ENCODE data around the gene ZNF862. TPM values are rescaled to one million over a fixed set of nuclear protein-coding genes. Genes with fewer than 3 reads are reported as not detected.

The ZNF862 gene
- total RNA-seq, 1 experiment from 2014 or later: 3.6 TPM

DNA sequence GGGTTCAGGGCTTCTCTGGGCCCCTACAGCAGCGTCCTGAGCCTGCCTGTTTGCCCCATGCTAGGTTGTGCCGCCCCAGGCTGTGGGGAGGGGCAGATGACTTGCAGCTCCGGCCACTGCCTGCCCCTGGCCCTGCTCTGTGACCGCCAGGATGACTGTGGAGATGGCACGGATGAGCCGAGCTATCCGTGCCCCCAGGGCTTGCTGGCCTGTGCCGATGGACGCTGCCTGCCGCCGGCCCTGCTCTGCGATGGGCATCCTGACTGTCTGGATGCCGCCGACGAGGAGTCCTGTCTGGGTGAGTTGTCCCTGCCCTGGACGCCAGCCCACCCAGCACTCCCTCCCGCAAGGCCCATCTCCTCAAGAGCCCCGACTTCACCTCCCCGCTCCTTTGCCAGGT lies 49.1 kb upstream of the ZNF862 start:
- H3K27me3 Mint-ChIP-seq (ENCODE audit: low read depth): peaks cover 47% of the 10 kb centered on the region

DNA sequence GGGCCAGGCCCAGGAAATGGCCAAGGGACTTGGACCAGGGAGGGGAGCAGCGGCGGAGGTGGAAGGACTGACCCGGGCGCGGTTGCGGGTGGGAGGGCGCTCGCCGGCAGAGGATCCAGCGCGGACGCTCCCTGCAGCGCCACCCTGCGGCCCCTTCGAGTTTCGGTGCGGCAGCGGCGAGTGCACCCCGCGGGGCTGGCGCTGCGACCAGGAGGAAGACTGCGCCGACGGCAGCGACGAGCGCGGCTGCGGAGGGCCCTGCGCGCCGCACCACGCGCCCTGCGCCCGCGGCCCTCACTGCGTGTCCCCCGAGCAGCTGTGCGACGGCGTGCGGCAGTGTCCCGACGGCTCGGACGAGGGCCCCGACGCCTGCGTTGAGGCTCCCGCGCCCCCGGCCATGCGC lies 48.0 kb upstream of the ZNF862 start:
- ChIA-PET POLR2A (no interaction called here), CTCF (interaction anchor here (0.9 to 5.0 kb wide), 26 partner anchors 8 to 165 kb away, joined by 3 to 51 read pairs (median 6); partner anchors contain the start of genes ZNF467 and ZNF862)
- peak overlapping the region; percentile 64 for H3K4me3 Mint-ChIP-seq
- TF ChIP-seq, protein P1, sequence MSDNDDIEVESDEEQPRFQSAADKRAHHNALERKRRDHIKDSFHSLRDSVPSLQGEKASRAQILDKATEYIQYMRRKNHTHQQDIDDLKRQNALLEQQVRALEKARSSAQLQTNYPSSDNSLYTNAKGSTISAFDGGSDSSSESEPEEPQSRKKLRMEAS (CRISPR knock-in tag; IDR thresholded peaks at IDR 0.05): no peak; the same call in 1 of the 2 replicates
- TF ChIP-seq, protein P2, sequence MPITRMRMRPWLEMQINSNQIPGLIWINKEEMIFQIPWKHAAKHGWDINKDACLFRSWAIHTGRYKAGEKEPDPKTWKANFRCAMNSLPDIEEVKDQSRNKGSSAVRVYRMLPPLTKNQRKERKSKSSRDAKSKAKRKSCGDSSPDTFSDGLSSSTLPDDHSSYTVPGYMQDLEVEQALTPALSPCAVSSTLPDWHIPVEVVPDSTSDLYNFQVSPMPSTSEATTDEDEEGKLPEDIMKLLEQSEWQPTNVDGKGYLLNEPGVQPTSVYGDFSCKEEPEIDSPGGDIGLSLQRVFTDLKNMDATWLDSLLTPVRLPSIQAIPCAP (CRISPR knock-in tag; IDR thresholded peaks at IDR 0.05): no peak
- TF ChIP-seq, protein P3, sequence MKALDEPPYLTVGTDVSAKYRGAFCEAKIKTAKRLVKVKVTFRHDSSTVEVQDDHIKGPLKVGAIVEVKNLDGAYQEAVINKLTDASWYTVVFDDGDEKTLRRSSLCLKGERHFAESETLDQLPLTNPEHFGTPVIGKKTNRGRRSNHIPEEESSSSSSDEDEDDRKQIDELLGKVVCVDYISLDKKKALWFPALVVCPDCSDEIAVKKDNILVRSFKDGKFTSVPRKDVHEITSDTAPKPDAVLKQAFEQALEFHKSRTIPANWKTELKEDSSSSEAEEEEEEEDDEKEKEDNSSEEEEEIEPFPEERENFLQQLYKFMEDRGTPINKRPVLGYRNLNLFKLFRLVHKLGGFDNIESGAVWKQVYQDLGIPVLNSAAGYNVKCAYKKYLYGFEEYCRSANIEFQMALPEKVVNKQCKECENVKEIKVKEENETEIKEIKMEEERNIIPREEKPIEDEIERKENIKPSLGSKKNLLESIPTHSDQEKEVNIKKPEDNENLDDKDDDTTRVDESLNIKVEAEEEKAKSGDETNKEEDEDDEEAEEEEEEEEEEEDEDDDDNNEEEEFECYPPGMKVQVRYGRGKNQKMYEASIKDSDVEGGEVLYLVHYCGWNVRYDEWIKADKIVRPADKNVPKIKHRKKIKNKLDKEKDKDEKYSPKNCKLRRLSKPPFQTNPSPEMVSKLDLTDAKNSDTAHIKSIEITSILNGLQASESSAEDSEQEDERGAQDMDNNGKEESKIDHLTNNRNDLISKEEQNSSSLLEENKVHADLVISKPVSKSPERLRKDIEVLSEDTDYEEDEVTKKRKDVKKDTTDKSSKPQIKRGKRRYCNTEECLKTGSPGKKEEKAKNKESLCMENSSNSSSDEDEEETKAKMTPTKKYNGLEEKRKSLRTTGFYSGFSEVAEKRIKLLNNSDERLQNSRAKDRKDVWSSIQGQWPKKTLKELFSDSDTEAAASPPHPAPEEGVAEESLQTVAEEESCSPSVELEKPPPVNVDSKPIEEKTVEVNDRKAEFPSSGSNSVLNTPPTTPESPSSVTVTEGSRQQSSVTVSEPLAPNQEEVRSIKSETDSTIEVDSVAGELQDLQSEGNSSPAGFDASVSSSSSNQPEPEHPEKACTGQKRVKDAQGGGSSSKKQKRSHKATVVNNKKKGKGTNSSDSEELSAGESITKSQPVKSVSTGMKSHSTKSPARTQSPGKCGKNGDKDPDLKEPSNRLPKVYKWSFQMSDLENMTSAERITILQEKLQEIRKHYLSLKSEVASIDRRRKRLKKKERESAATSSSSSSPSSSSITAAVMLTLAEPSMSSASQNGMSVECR (CRISPR knock-in tag; IDR thresholded peaks at IDR 0.05; ENCODE audit: borderline replicate concordance): no peak
- no peak for TF ChIP-seq TP53 (CRISPR knock-in tag; IDR thresholded peaks at IDR 0.05)
- TF ChIP-seq, protein P4, sequence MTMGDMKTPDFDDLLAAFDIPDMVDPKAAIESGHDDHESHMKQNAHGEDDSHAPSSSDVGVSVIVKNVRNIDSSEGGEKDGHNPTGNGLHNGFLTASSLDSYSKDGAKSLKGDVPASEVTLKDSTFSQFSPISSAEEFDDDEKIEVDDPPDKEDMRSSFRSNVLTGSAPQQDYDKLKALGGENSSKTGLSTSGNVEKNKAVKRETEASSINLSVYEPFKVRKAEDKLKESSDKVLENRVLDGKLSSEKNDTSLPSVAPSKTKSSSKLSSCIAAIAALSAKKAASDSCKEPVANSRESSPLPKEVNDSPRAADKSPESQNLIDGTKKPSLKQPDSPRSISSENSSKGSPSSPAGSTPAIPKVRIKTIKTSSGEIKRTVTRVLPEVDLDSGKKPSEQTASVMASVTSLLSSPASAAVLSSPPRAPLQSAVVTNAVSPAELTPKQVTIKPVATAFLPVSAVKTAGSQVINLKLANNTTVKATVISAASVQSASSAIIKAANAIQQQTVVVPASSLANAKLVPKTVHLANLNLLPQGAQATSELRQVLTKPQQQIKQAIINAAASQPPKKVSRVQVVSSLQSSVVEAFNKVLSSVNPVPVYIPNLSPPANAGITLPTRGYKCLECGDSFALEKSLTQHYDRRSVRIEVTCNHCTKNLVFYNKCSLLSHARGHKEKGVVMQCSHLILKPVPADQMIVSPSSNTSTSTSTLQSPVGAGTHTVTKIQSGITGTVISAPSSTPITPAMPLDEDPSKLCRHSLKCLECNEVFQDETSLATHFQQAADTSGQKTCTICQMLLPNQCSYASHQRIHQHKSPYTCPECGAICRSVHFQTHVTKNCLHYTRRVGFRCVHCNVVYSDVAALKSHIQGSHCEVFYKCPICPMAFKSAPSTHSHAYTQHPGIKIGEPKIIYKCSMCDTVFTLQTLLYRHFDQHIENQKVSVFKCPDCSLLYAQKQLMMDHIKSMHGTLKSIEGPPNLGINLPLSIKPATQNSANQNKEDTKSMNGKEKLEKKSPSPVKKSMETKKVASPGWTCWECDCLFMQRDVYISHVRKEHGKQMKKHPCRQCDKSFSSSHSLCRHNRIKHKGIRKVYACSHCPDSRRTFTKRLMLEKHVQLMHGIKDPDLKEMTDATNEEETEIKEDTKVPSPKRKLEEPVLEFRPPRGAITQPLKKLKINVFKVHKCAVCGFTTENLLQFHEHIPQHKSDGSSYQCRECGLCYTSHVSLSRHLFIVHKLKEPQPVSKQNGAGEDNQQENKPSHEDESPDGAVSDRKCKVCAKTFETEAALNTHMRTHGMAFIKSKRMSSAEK (CRISPR knock-in tag; IDR thresholded peaks at IDR 0.05; ENCODE audit: borderline replicate concordance): no peak
- TF ChIP-seq ZNF121 (CRISPR knock-in tag; IDR thresholded peaks at IDR 0.05): peak; percentile 45; the same call in 1 of the 2 replicates
- TF ChIP-seq, protein P5, sequence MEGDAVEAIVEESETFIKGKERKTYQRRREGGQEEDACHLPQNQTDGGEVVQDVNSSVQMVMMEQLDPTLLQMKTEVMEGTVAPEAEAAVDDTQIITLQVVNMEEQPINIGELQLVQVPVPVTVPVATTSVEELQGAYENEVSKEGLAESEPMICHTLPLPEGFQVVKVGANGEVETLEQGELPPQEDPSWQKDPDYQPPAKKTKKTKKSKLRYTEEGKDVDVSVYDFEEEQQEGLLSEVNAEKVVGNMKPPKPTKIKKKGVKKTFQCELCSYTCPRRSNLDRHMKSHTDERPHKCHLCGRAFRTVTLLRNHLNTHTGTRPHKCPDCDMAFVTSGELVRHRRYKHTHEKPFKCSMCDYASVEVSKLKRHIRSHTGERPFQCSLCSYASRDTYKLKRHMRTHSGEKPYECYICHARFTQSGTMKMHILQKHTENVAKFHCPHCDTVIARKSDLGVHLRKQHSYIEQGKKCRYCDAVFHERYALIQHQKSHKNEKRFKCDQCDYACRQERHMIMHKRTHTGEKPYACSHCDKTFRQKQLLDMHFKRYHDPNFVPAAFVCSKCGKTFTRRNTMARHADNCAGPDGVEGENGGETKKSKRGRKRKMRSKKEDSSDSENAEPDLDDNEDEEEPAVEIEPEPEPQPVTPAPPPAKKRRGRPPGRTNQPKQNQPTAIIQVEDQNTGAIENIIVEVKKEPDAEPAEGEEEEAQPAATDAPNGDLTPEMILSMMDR (IDR thresholded peaks at IDR 0.05): peak; percentile 60
- TF ChIP-seq, protein P6, sequence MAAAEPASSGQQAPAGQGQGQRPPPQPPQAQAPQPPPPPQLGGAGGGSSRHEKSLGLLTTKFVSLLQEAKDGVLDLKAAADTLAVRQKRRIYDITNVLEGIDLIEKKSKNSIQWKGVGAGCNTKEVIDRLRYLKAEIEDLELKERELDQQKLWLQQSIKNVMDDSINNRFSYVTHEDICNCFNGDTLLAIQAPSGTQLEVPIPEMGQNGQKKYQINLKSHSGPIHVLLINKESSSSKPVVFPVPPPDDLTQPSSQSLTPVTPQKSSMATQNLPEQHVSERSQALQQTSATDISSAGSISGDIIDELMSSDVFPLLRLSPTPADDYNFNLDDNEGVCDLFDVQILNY (CRISPR knock-in tag; IDR thresholded peaks at IDR 0.05): no peak; the same call in 1 of the 2 replicates
- TF ChIP-seq FOXJ3 (CRISPR knock-in tag; IDR thresholded peaks at IDR 0.05; ENCODE audit: borderline replicate concordance): no peak
- TF ChIP-seq JAZF1 (CRISPR knock-in tag; IDR thresholded peaks at IDR 0.05): no peak
- TF ChIP-seq ESRRA (CRISPR knock-in tag; IDR thresholded peaks at IDR 0.05; ENCODE audit: borderline replicate concordance): peak; percentile 50; the same call in 1 of the 2 replicates
- TF ChIP-seq HMGXB4 (CRISPR knock-in tag; IDR thresholded peaks at IDR 0.05): peak; percentile 66; the same call in 1 of the 2 replicates
- 0 out of 2 replicates have a peak, but pooled peaks have one; percentile 25 for TF ChIP-seq ZNF263 (CRISPR knock-in tag; IDR thresholded peaks at IDR 0.05; ENCODE audit: low read depth)

More for the DNA sequence above, 49.1 kb upstream of the ZNF862 start:
- H3K9me3 Mint-ChIP-seq: no peaks in the 10 kb centered on the region
- no peak overlapping the region for H3K27ac Mint-ChIP-seq
- CTCF ChIA-PET: interaction anchor here (0.6 to 5.0 kb wide), 19 partner anchors 9 to 164 kb away, joined by 3 to 51 read pairs (median 6); partner anchors contain the start of gene ZNF467
- POLR2A ChIA-PET: interaction anchor here (0.6 kb wide), 1 partner anchor 225 kb away, joined by 6 read pairs; no protein-coding TSS in a partner anchor
- ATAC-seq (no peak), DNase-seq (ENCODE audit: low spot score) (no peak)
- no peak overlapping the region for H3K4me3 Mint-ChIP-seq
- no peaks in the 10 kb centered on the region for H3K36me3 Mint-ChIP-seq
- TF ChIP-seq, protein P7, sequence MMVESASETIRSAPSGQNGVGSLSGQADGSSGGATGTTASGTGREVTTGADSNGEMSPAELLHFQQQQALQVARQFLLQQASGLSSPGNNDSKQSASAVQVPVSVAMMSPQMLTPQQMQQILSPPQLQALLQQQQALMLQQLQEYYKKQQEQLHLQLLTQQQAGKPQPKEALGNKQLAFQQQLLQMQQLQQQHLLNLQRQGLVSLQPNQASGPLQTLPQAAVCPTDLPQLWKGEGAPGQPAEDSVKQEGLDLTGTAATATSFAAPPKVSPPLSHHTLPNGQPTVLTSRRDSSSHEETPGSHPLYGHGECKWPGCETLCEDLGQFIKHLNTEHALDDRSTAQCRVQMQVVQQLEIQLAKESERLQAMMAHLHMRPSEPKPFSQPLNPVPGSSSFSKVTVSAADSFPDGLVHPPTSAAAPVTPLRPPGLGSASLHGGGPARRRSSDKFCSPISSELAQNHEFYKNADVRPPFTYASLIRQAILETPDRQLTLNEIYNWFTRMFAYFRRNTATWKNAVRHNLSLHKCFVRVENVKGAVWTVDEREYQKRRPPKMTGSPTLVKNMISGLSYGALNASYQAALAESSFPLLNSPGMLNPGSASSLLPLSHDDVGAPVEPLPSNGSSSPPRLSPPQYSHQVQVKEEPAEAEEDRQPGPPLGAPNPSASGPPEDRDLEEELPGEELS (CRISPR knock-in tag; IDR thresholded peaks at IDR 0.05): no peak
- TF ChIP-seq SP1 (CRISPR knock-in tag; conservative IDR thresholded peaks at IDR 0.05): no peak
- peaks cover 7% of the 10 kb centered on the region; the same call in 1 of the 2 replicates for H3K4me1 Mint-ChIP-seq

More for the DNA sequence above, 48.0 kb upstream of the ZNF862 start:
- H3K9me3 Mint-ChIP-seq: no peaks in the 10 kb centered on the region
- H3K27ac Mint-ChIP-seq: no peak overlapping the region
- no peaks in the 10 kb centered on the region for H3K36me3 Mint-ChIP-seq
- DNase-seq (ENCODE audit: low spot score) (peak; percentile 78), ATAC-seq (peak; percentile 68)
- H3K27me3 Mint-ChIP-seq (ENCODE audit: low read depth): peaks cover 47% of the 10 kb centered on the region
- H3K4me1 Mint-ChIP-seq: peaks cover 7% of the 10 kb centered on the region; the same call in 1 of the 2 replicates
